Adrenal gland (tissue), 5 donors: ENCODE results near the gene CALML6.

Source experiments
- CTCF ChIP-seq, 6 experiments: fragments of 450-650 bp in 4 of 6; fragments of 200-600 bp in 2 of 6; sonication (generic) in 1 of 6; IDR thresholded peaks; 1 replicate in 5 of 6; 2 replicates in 1 of 6; pipeline versions ENCODE4 v1.5.1 to v1.8.0; 2016 to 2021; ENCODE audit warnings: antibody characterized with exemption in 6 of 6, mild to moderate bottlenecking in 2 of 6, moderate library complexity in 1 of 6
- POLR2A ChIP-seq, 2 donors: fragments of 450-650 bp; IDR thresholded peaks; one replicate each; pipeline ENCODE4 v1.6.1; 2017; ENCODE audit warnings: antibody characterized with exemption in 2 of 2, mild to moderate bottlenecking in 2 of 2, moderate library complexity in 1 of 2
- donor health status: DM: no; HTN: no; CAD: no.

- TF ChIP-seq CTCF (IDR thresholded peaks at IDR 0.05) (no peak), POLR2A (IDR thresholded peaks at IDR 0.05) (no peak)
Observed at GRCh38 chr1:1965546-1965945, 50.5 kb downstream of the CALML6 start.
